NB4 (cell line): ENCODE data around the gene ADAP2.

Source experiments
- DNase-seq: peaks from one replicate; pipeline ENCODE4 v3.0.0; 2010; ENCODE audit warnings: low read depth
- H3K4me3 ChIP-seq: one replicate; pipeline ENCODE4 v1.5.1; 2011; ENCODE audit warnings: mild to moderate bottlenecking, low read depth, low read length, moderate library complexity
- CTCF ChIP-seq: IDR thresholded peaks from one replicate; pipeline ENCODE4 v1.5.1; 2012; ENCODE audit warnings: low read depth, low read length
- MAX ChIP-seq: IDR thresholded peaks from 2 replicates; pipeline ENCODE4 v1.6.1; 2011; ENCODE audit warnings: low read depth, low read length
- MYC ChIP-seq: IDR thresholded peaks from 2 replicates; pipeline ENCODE4 v1.6.1; 2011; ENCODE audit warnings: low read depth, low read length
- POLR2A ChIP-seq: IDR thresholded peaks from 2 replicates; pipeline ENCODE4 v1.6.1; 2011; ENCODE audit warnings: mild to moderate bottlenecking; ENCODE audit not compliant: insufficient read length; ENCODE audit errors: extremely low read depth

Gene ADAP2

GRCh38 chr17:30996486-30996885 is 74.7 kb downstream of the ADAP2 start:
- no peak for DNase-seq
- H3K4me3 ChIP-seq = no peak overlapping the region
- no peak for TF ChIP-seq MAX
- TF ChIP-seq CTCF = no peak
- no peak for TF ChIP-seq POLR2A
- no peak for TF ChIP-seq MYC

GRCh38 chr17:30997270-30997669 is 75.5 kb downstream of the ADAP2 start:
- no peak for DNase-seq
- H3K4me3 ChIP-seq = no peak overlapping the region
- TF ChIP-seq CTCF (no peak), POLR2A (no peak), MAX (no peak)

- H3K4me3 ChIP-seq = no peak overlapping the region
- DNase-seq = no peak
- TF ChIP-seq CTCF = no peak
- no peak for TF ChIP-seq POLR2A
- TF ChIP-seq MAX = no peak
- no peak for TF ChIP-seq MYC
Measured at GRCh38 chr17:30997842-30998241, 76.1 kb downstream of the ADAP2 start.

GRCh38 chr17:31002047-31002446 is 80.3 kb downstream of the ADAP2 start:
- TF ChIP-seq MYC = no peak
- no peak for TF ChIP-seq CTCF
- TF ChIP-seq POLR2A = no peak
- no peak for TF ChIP-seq MAX
- no peak overlapping the region for H3K4me3 ChIP-seq
- no peak for DNase-seq

- TF ChIP-seq POLR2A (no peak), CTCF (no peak), MYC (no peak), MAX (no peak)
- H3K4me3 ChIP-seq = no peak overlapping the region
- no peak for DNase-seq
Measured at GRCh38 chr17:31003225-31003866, 81.6 kb downstream of the ADAP2 start.

GRCh38 chr17:31004160-31004559 is 82.4 kb downstream of the ADAP2 start:
- no peak overlapping the region for H3K4me3 ChIP-seq
- no peak for TF ChIP-seq CTCF
- TF ChIP-seq MAX = no peak
- TF ChIP-seq MYC = no peak
- no peak for TF ChIP-seq POLR2A
- DNase-seq = no peak
